HCT116 (cell line): ENCODE data around the gene DKK2. TPM values are rescaled to one million over a fixed set of nuclear protein-coding genes. Genes with fewer than 3 reads are reported as not detected.

Experiments
- ATAC-seq: fragments of 200-7000 bp; cut with Tn5 transposase; 2 replicates; pipeline ENCODE4 v1.9.1; 2020; ENCODE audit warnings: mild to moderate bottlenecking, moderate library complexity
- BruUV-seq: library from RNA; stranded (reverse); fragments of 400-500 nt; replicated peaks from 2 replicates; lab custom pipeline; 2021; lab: Mats Ljungman, UMichigan
- CTCF ChIA-PET: fragments of 300-600 bp; sonication (Branson Sonifier 250); formaldehyde crosslinking; loops from one replicate; lab custom pipeline; 2021; ENCODE audit warnings: antibody characterized with exemption; lab: Charles Lee
- POLR2A ChIA-PET: fragments of 300-600, 350-600 bp; sonication (Branson Sonifier 250); formaldehyde crosslinking; loops from one replicate; lab custom pipeline; 2021; ENCODE audit warnings: antibody characterized with exemption; lab: Charles Lee
- RAD21 ChIA-PET, 2 experiments: fragments of 300-600 bp; sonication (Branson Sonifier 250); formaldehyde crosslinking; loops; one replicate each; lab custom pipeline; 2023; ENCODE audit warnings: low total read pairs in 2 of 2; ENCODE audit not compliant: uncharacterized antibody in 2 of 2, unreplicated experiment in 2 of 2, low non-redundant PET in 1 of 2; lab: Charles Lee
- DNase-seq: peaks from one replicate; pipeline ENCODE4 v3.0.0-alpha.2; 2010; ENCODE audit warnings: low read depth, low spot score
- H2AFZ ChIP-seq: fragments of 200-600 bp; shearing (Covaris generic), sonication (generic); 2 replicates; pipeline ENCODE4 v1.6.1; 2017; ENCODE audit warnings: low read depth, mixed run types, mixed read lengths, antibody characterized with exemption, low read length; ENCODE audit not compliant: poor library complexity, severe bottlenecking
- H3K27ac ChIP-seq: 2 replicates; pipeline ENCODE4 v1.5.1; 2012; ENCODE audit warnings: low read depth, low read length
- H3K27me3 ChIP-seq: fragments of 200-600 bp; sonication (generic); 2 replicates; pipeline ENCODE4 v1.6.1; 2016; ENCODE audit warnings: mixed run types, low read length, mixed read lengths; ENCODE audit not compliant: insufficient read depth
- H3K36me3 ChIP-seq, 2 experiments: fragments of 200-500 bp in 1 of 2; fragments of 200-600 bp in 1 of 2; sonication (Bioruptor generic) in 1 of 2; sonication (generic) in 1 of 2; 2 replicates each; pipeline versions ENCODE4 v1.5.1 to v1.6.1; 2014 to 2016; ENCODE audit warnings: low read length in 2 of 2, inconsistent platforms in 1 of 2, mixed read lengths in 1 of 2, mixed run types in 1 of 2; ENCODE audit not compliant: insufficient read depth in 2 of 2, control insufficient read depth in 1 of 2
- H3K4me1 ChIP-seq, 2 experiments: fragments of 200-600 bp in 1 of 2; sonication (generic) in 1 of 2; 2 replicates each; pipeline versions ENCODE4 v1.5.1 to v1.6.1; 2012 to 2017; ENCODE audit warnings: low read length in 2 of 2, inconsistent platforms in 1 of 2, mild to moderate bottlenecking in 1 of 2, mixed read lengths in 1 of 2, mixed run types in 1 of 2, moderate library complexity in 1 of 2; ENCODE audit not compliant: insufficient read depth in 2 of 2, control insufficient read depth in 1 of 2
- H3K4me2 ChIP-seq: fragments of 200-600 bp; sonication (generic); 2 replicates; pipeline ENCODE4 v1.6.1; 2017; ENCODE audit warnings: mixed run types, low read length, mixed read lengths
- H3K4me3 ChIP-seq, 2 experiments: fragments of 200-600 bp in 1 of 2; sonication (generic) in 1 of 2; replicated peaks in 1 of 2; 2 replicates each; pipeline ENCODE4 v1.5.1; 2011 to 2016; ENCODE audit warnings: low read length in 2 of 2, control low read depth in 1 of 2, low read depth in 1 of 2, mild to moderate bottlenecking in 1 of 2, mixed read lengths in 1 of 2, mixed run types in 1 of 2
- H3K79me2 ChIP-seq: fragments of 200-600 bp; sonication (generic); 2 replicates; pipeline ENCODE4 v1.6.1; 2017; ENCODE audit warnings: mild to moderate bottlenecking, mixed run types, low read length, moderate library complexity, mixed read lengths; ENCODE audit not compliant: insufficient read depth
- H3K9ac ChIP-seq: fragments of 200-600 bp; sonication (generic); 2 replicates; pipeline ENCODE4 v1.6.1; 2016; ENCODE audit warnings: low read length, mixed read lengths
- H3K9me2 ChIP-seq: fragments of 200-600 bp; sonication (generic), shearing (Covaris generic); 2 replicates; pipeline ENCODE4 v1.6.1; 2017; ENCODE audit warnings: mixed run types, mild to moderate bottlenecking, moderate library complexity; ENCODE audit not compliant: insufficient read depth
- H3K9me3 ChIP-seq, 2 experiments: fragments of 200-500 bp in 1 of 2; fragments of 200-600 bp in 1 of 2; sonication (Bioruptor generic) in 1 of 2; sonication (generic) in 1 of 2; 2 replicates each; pipeline ENCODE4 v1.6.1; 2014 to 2017; ENCODE audit warnings: low read length in 2 of 2, mixed read lengths in 2 of 2, inconsistent platforms in 1 of 2, low read depth in 1 of 2, mild to moderate bottlenecking in 1 of 2, mixed run types in 1 of 2, moderate library complexity in 1 of 2; ENCODE audit not compliant: control insufficient read depth in 1 of 2, insufficient read depth in 1 of 2
- H4K20me1 ChIP-seq: fragments of 200-600 bp; sonication (generic), shearing (Covaris generic); 2 replicates; pipeline ENCODE4 v1.6.1; 2017; ENCODE audit warnings: mixed run types, mild to moderate bottlenecking, moderate library complexity; ENCODE audit not compliant: insufficient read depth
- ELF1 ChIP-seq: IDR thresholded peaks from 2 replicates; pipeline ENCODE4 v1.6.1; 2012; ENCODE audit warnings: low read depth, borderline replicate concordance
- EZH2 ChIP-seq: fragments of 200-600 bp; sonication (generic); IDR thresholded peaks from 2 replicates; pipeline ENCODE4 v1.6.1; 2017; ENCODE audit warnings: antibody characterized with exemption, mixed run types
- EZH2phosphoT487 ChIP-seq: fragments of 200-600 bp; IDR thresholded peaks from 2 replicates; pipeline ENCODE4 v1.6.1; 2018; ENCODE audit warnings: antibody characterized with exemption, borderline replicate concordance
- FOSL1 ChIP-seq: IDR thresholded peaks from 2 replicates; pipeline ENCODE4 v1.6.1; 2012; ENCODE audit warnings: low read depth
- JUND ChIP-seq: IDR thresholded peaks from 2 replicates; pipeline ENCODE4 v1.6.1; 2012
- MAX ChIP-seq: IDR thresholded peaks from 2 replicates; pipeline ENCODE4 v1.6.1; 2012
- POLR2A ChIP-seq: IDR thresholded peaks from 2 replicates; pipeline ENCODE4 v1.7.0; 2011; ENCODE audit warnings: borderline replicate concordance; ENCODE audit not compliant: insufficient read depth, insufficient read length; ENCODE audit errors: extremely low read depth
- POLR2AphosphoS5 ChIP-seq: IDR thresholded peaks from 2 replicates; pipeline ENCODE4 v1.6.1; 2011; ENCODE audit warnings: mild to moderate bottlenecking, low read depth, low read length, moderate library complexity
- RAD21 ChIP-seq: IDR thresholded peaks from 2 replicates; pipeline ENCODE4 v1.6.1; 2012; ENCODE audit warnings: low read depth, mild to moderate bottlenecking
- REST ChIP-seq: IDR thresholded peaks from 2 replicates; pipeline ENCODE4 v1.6.1; 2012; ENCODE audit warnings: low read depth
- SIN3A ChIP-seq: IDR thresholded peaks from 2 replicates; pipeline ENCODE4 v1.6.1; 2012; ENCODE audit warnings: low read depth
- SP1 ChIP-seq: IDR thresholded peaks from 2 replicates; pipeline ENCODE4 v1.6.1; 2012; ENCODE audit warnings: low read depth
- TCF7L2 ChIP-seq: IDR thresholded peaks from 2 replicates; pipeline ENCODE4 v1.7.0; 2011; ENCODE audit warnings: borderline replicate concordance, inconsistent platforms; ENCODE audit not compliant: insufficient read depth, insufficient read length; ENCODE audit errors: extremely low read depth
- ZBTB33 ChIP-seq: IDR thresholded peaks from 2 replicates; pipeline ENCODE4 v1.6.1; 2011; ENCODE audit warnings: mild to moderate bottlenecking, low read length, moderate library complexity; ENCODE audit not compliant: insufficient replicate concordance; ENCODE audit errors: extremely low read depth
- ZFX ChIP-seq: fragments of 450-650 bp; IDR thresholded peaks from 2 replicates; pipeline ENCODE4 v1.6.1; 2017
- ZNF274 ChIP-seq: fragments of 200-500 bp; sonication (Bioruptor generic); IDR thresholded peaks from 2 replicates; pipeline ENCODE4 v1.6.1; 2014; ENCODE audit warnings: mild to moderate bottlenecking, low read depth, low read length, inconsistent platforms
- intact Hi-C: fragments of 100-400 bp; cut with micrococcal nuclease; formaldehyde crosslinking; loops from 2 replicates; pipeline ENCODE4 v1.10.0; 2022
- total RNA-seq: library from RNA; stranded (reverse); gene quantifications from one replicate; pipeline ENCODE4 v1.2.1, GENCODE V29; 2021; ENCODE audit not compliant: unreplicated experiment

The DKK2 gene
- total RNA-seq, 1 experiment from 2014 or later, result not detected

GRCh38 chr4:107009196-107009968 lies 26.7 kb downstream of the DKK2 start:
- Histone ChIP-seq H3K4me1 (no peaks in the 10 kb centered on the region), H3K27ac (no peak overlapping the region), H3K27me3 (no peaks in the 10 kb centered on the region), H3K9ac (no peak overlapping the region), H3K9me3 (no peaks in the 10 kb centered on the region), H3K79me2 (no peaks in the 10 kb centered on the region), H3K4me2 (no peak overlapping the region), H4K20me1 (no peaks in the 10 kb centered on the region), H3K36me3 (no peaks in the 10 kb centered on the region), H2AFZ (no peak overlapping the region), H3K9me2 (no peaks in the 10 kb centered on the region), H3K4me3 (no peak overlapping the region)
- intact Hi-C loops, result no loop called here
- ATAC-seq, result no peak
- TF ChIP-seq FOSL1 (no peak), TCF7L2 (no peak), MAX (no peak), POLR2AphosphoS5 (no peak), ELF1 (no peak), SP1 (no peak), EZH2phosphoT487 (no peak), RAD21 (no peak), POLR2A (no peak), ZNF274 (no peak), REST (no peak), SIN3A (no peak), ZFX (no peak), JUND (no peak), ZBTB33 (no peak), EZH2 (no peak)
- ChIA-PET RAD21 (no interaction called here), CTCF (no interaction called here), POLR2A (no interaction called here)
- BruUV-seq, result no TSS peak
- no peak for DNase-seq
